Measurements from ENCODE around the gene SLC25A22.

GRCh38 chr11:748007-748359, 50.1 kb downstream of the SLC25A22 start:
- TF ChIP-seq CTCF (IDR thresholded peaks at IDR 0.05) (no peak), POLR2AphosphoS5 (IDR thresholded peaks at IDR 0.05) (no peak), POLR2A (IDR thresholded peaks at IDR 0.05) (no peak), EP300 (IDR thresholded peaks at IDR 0.05) (no peak)
